Liver (tissue), 3 donors: ENCODE data around the gene EGF.

ENCODE experiments used
- CTCF ChIP-seq: fragments of 150-350 bp; IDR thresholded peaks from 2 replicates; pipeline ENCODE4 v1.5.1; 2017; ENCODE audit warnings: improper control_type of control experiment, low read depth, low read length; ENCODE audit not compliant: missing input control
- EGR1 ChIP-seq, 2 donors: IDR thresholded peaks; 2 replicates each; pipeline ENCODE4 v1.6.1; 2016 to 2018; ENCODE audit warnings: antibody characterized with exemption in 2 of 2, low read depth in 2 of 2
- GABPA ChIP-seq, 2 donors: IDR thresholded peaks in 1 of 2; conservative IDR thresholded peaks in 1 of 2; 2 replicates each; pipeline ENCODE4 v1.6.1; 2016; ENCODE audit warnings: antibody characterized with exemption in 2 of 2, mild to moderate bottlenecking in 1 of 2, moderate library complexity in 1 of 2
- JUND ChIP-seq, 2 donors: IDR thresholded peaks; 2 replicates each; pipeline ENCODE4 v1.6.1; 2016; ENCODE audit warnings: antibody characterized with exemption in 2 of 2
- MAX ChIP-seq: IDR thresholded peaks from 2 replicates; pipeline ENCODE4 v1.6.1; 2016; ENCODE audit warnings: antibody characterized with exemption
- NR2F2 ChIP-seq: IDR thresholded peaks from 2 replicates; pipeline ENCODE4 v1.6.1; 2016; ENCODE audit warnings: antibody characterized with exemption
- RAD21 ChIP-seq, 2 donors: IDR thresholded peaks; 2 replicates each; pipeline ENCODE4 v1.6.1; 2016; ENCODE audit warnings: antibody characterized with exemption in 2 of 2, mild to moderate bottlenecking in 2 of 2
- SP1 ChIP-seq: IDR thresholded peaks from 2 replicates; pipeline ENCODE4 v1.6.1; 2018; ENCODE audit warnings: antibody characterized with exemption, mild to moderate bottlenecking
- YY1 ChIP-seq: IDR thresholded peaks from 2 replicates; pipeline ENCODE4 v1.6.1; 2016; ENCODE audit warnings: antibody characterized with exemption, mild to moderate bottlenecking
- ZBTB33 ChIP-seq: IDR thresholded peaks from 2 replicates; pipeline ENCODE4 v1.6.1; 2016; ENCODE audit warnings: antibody characterized with exemption
- TF ChIP-seq, protein P1 (sequence below): IDR thresholded peaks from 2 replicates; pipeline ENCODE4 v1.6.1; 2016; ENCODE audit warnings: antibody characterized with exemption
- donor health status: healthy.
- donor health status: healthy.

DNA sequence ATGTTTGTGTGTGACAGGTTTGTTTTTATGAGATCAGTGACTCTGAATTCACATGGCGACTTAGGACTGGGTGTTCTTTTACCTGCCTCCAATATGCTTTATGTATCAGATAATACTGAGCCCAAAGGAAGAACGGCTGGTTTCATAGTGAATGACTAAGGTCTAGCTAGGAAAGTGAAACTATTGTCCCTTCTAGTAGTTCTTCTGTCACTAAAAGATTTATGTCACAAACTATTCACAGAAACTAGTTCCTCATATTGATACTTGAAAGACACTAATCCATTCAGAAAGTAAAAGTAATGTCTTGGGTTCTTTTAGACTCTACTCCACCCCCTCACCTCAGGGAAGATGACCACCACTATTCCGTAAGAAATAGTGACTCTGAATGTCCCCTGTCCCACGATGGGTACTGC, 81.7 kb downstream of the EGF start:
- TF ChIP-seq CTCF = no peak
- TF ChIP-seq SP1 = no peak
- no peak for TF ChIP-seq MAX
- no peak for TF ChIP-seq RAD21 (IDR thresholded peaks at IDR 0.05)
- TF ChIP-seq, protein P1, sequence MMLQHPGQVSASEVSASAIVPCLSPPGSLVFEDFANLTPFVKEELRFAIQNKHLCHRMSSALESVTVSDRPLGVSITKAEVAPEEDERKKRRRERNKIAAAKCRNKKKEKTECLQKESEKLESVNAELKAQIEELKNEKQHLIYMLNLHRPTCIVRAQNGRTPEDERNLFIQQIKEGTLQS = no peak
- no peak for TF ChIP-seq YY1
- TF ChIP-seq NR2F2 = no peak
- no peak for TF ChIP-seq GABPA (IDR thresholded peaks at IDR 0.05 in 1 of 2, conservative IDR thresholded peaks at IDR 0.05 in 1 of 2)
- no peak for TF ChIP-seq JUND (IDR thresholded peaks at IDR 0.05)
- no peak for TF ChIP-seq EGR1 (IDR thresholded peaks at IDR 0.05; ENCODE audit: low read depth in 2 of 2)
- TF ChIP-seq ZBTB33 = no peak
